SK-N-SH (cell line): ENCODE results near the gene NCF4.

ENCODE experiments used
- JUND ChIP-seq: IDR thresholded peaks from 2 replicates; pipeline ENCODE4 v1.4.0; 2012
- MEF2A ChIP-seq: IDR thresholded peaks from 2 replicates; pipeline ENCODE4 v1.4.0; 2012; ENCODE audit warnings: low read depth, borderline replicate concordance
- TAF1 ChIP-seq: IDR thresholded peaks from 2 replicates; pipeline ENCODE4 v1.6.1; 2012; ENCODE audit warnings: low read depth, mild to moderate bottlenecking, low read length, moderate library complexity, borderline replicate concordance

GRCh38 chr22:36910461-36910860, 49.7 kb downstream of the NCF4 start:
- TF ChIP-seq TAF1 = no peak
- no peak for TF ChIP-seq JUND
- TF ChIP-seq MEF2A = no peak
